GM12878 (cell line): ENCODE measurements around the gene PURA. TPM values are rescaled to one million over a fixed set of nuclear protein-coding genes. Genes with fewer than 3 reads are reported as not detected.

ENCODE experiments used
- ATAC-seq: fragments of 200-7000 bp; cut with Tn5 transposase; 3 replicates; pipeline ENCODE4 v1.9.1; 2020; ENCODE audit warnings: mild to moderate bottlenecking, moderate library complexity
- BruUV-seq: library from RNA; stranded (reverse); fragments of 400-500 nt; replicated peaks from 2 replicates; lab custom pipeline; 2021; lab: Mats Ljungman, UMichigan
- CTCF ChIA-PET: fragments of 300-600 bp; sonication (Branson Sonifier 250); formaldehyde crosslinking; extraction: SDS; loops from one replicate; lab custom pipeline; 2021; ENCODE audit warnings: inconsistent platforms; lab: Yijun Ruan, JAX
- POLR2A ChIA-PET: fragments of 350-600 bp; formaldehyde crosslinking; extraction: SDS; loops from one replicate; lab custom pipeline; 2021; ENCODE audit warnings: inconsistent platforms; lab: Charles Lee
- RAD21 ChIA-PET: fragments of 300-600 bp; sonication (Branson Sonifier 250); formaldehyde crosslinking; loops from one replicate; lab custom pipeline; 2023; ENCODE audit warnings: antibody characterized with exemption; ENCODE audit not compliant: unreplicated experiment; lab: Charles Lee
- SMC1A ChIA-PET: fragments of 300-600 bp; sonication (Branson Sonifier 250); formaldehyde crosslinking; loops from one replicate; lab custom pipeline; 2023; ENCODE audit not compliant: unreplicated experiment, uncharacterized antibody; lab: Charles Lee
- DNase-seq: peaks from one replicate; pipeline ENCODE4 v3.0.0-alpha.2; 2011; ENCODE audit warnings: low read depth, low spot score
- FAIRE-seq: peaks from 3 replicates; lab custom pipeline; 2011; peaks lifted over from hg19 to GRCh38; lab: Jason Lieb, UNC
- H2AFZ ChIP-seq: 2 replicates; pipeline ENCODE4 v1.6.0; 2011; ENCODE audit warnings: low read depth, low read length, control low read depth; ENCODE audit not compliant: control insufficient read depth
- H3K27ac ChIP-seq: 2 replicates; pipeline ENCODE4 v1.5.1; 2011; ENCODE audit warnings: control low read depth; ENCODE audit not compliant: control insufficient read depth, insufficient read depth
- H3K27me3 ChIP-seq, 2 experiments: replicated peaks in 1 of 2; 2 replicates each; pipeline versions ENCODE4 v1.6.0 to v1.6.1; 2011; ENCODE audit warnings: low read length in 1 of 2; ENCODE audit not compliant: control insufficient read depth in 2 of 2, insufficient read depth in 2 of 2
- H3K36me3 ChIP-seq, 2 experiments: 2 replicates each; pipeline ENCODE4 v1.5.1; 2011; ENCODE audit warnings: low read length in 1 of 2; ENCODE audit not compliant: control insufficient read depth in 2 of 2, insufficient read depth in 2 of 2
- H3K4me1 ChIP-seq: 2 replicates; pipeline ENCODE4 v1.6.1; 2011; ENCODE audit warnings: mild to moderate bottlenecking, low read length, moderate library complexity, mixed read lengths; ENCODE audit not compliant: control insufficient read depth, insufficient read depth
- H3K4me2 ChIP-seq: 2 replicates; pipeline ENCODE4 v1.6.0; 2011; ENCODE audit warnings: control low read depth; ENCODE audit not compliant: control insufficient read depth, insufficient read depth
- H3K4me3 ChIP-seq: fragments of 200-600 bp; sonication (generic); 2 replicates; pipeline ENCODE4 v1.5.1; 2016
- H3K79me2 ChIP-seq: 2 replicates; pipeline ENCODE4 v1.6.0; 2011; ENCODE audit warnings: low read length; ENCODE audit not compliant: control insufficient read depth, insufficient read depth
- H3K9ac ChIP-seq: 2 replicates; pipeline ENCODE4 v1.8.0; 2011; ENCODE audit warnings: low read length, control low read depth, mixed read lengths; ENCODE audit not compliant: control insufficient read depth, insufficient read depth
- H3K9me3 ChIP-seq: replicated peaks from 3 replicates; pipeline ENCODE4 v1.5.1; 2011; ENCODE audit warnings: mild to moderate bottlenecking, low read length; ENCODE audit not compliant: control insufficient read depth, insufficient read depth
- H4K20me1 ChIP-seq: 2 replicates; pipeline ENCODE4 v1.6.0; 2011; ENCODE audit not compliant: control insufficient read depth, insufficient read depth
- CBX3 ChIP-seq: fragments of 200-600 bp; sonication (generic); IDR thresholded peaks from 2 replicates; pipeline ENCODE4 v1.6.1; 2016; ENCODE audit warnings: low read depth, borderline replicate concordance
- CEBPZ ChIP-seq: fragments of 150-350 bp; IDR thresholded peaks from 2 replicates; pipeline ENCODE4 v1.6.1; 2016; ENCODE audit warnings: low read depth, low read length
- CHD1 ChIP-seq: IDR thresholded peaks from 2 replicates; pipeline ENCODE4 v1.6.1; 2012; ENCODE audit warnings: low read depth, low read length, improper control_type of control experiment
- CHD4 ChIP-seq: fragments of 200-600 bp; sonication (generic); IDR thresholded peaks from 2 replicates; pipeline ENCODE4 v1.6.1; 2016; ENCODE audit warnings: mild to moderate bottlenecking
- DPF2 ChIP-seq: fragments of 450-650 bp; IDR thresholded peaks from 2 replicates; pipeline ENCODE4 v1.6.1; 2017; ENCODE audit warnings: mild to moderate bottlenecking
- E2F4 ChIP-seq: IDR thresholded peaks from 2 replicates; pipeline ENCODE4 v1.6.1; 2012; ENCODE audit warnings: low read depth, low read length, improper control_type of control experiment
- ESRRA ChIP-seq: IDR thresholded peaks from 2 replicates; pipeline ENCODE4 v1.6.1; 2012; ENCODE audit warnings: mild to moderate bottlenecking, low read length, improper control_type of control experiment
- IRF3 ChIP-seq: fragments of 450-650 bp; IDR thresholded peaks from 2 replicates; pipeline ENCODE4 v1.6.1; 2014; ENCODE audit warnings: mild to moderate bottlenecking
- NFYB ChIP-seq: IDR thresholded peaks from 2 replicates; pipeline ENCODE4 v1.6.1; 2011; ENCODE audit warnings: low read depth, mild to moderate bottlenecking, low read length, improper control_type of control experiment, moderate library complexity; ENCODE audit not compliant: insufficient read depth
- NRF1 ChIP-seq: conservative IDR thresholded peaks from 2 replicates; pipeline ENCODE4 v1.6.1; 2011; ENCODE audit warnings: mild to moderate bottlenecking, low read depth, low read length, improper control_type of control experiment
- PAX8 ChIP-seq: fragments of 450-650 bp; IDR thresholded peaks from 2 replicates; pipeline ENCODE4 v1.6.1; 2017; ENCODE audit warnings: mild to moderate bottlenecking, moderate library complexity
- SIN3A ChIP-seq: IDR thresholded peaks from 2 replicates; pipeline ENCODE4 v1.6.1; 2012; ENCODE audit warnings: low read depth, low read length, improper control_type of control experiment
- ZNF592 ChIP-seq: fragments of 450-650 bp; IDR thresholded peaks from 2 replicates; pipeline ENCODE4 v1.6.1; 2017; ENCODE audit warnings: mild to moderate bottlenecking, moderate library complexity
- WGBS: methylation state at CpG from one replicate; pipeline ENCODE4 v1.1.6; 2016; ENCODE audit warnings: low lambda C conversion rate; ENCODE audit not compliant: insufficient replicate concordance, insufficient coverage; ENCODE audit errors: missing lambda C conversion rate; 5-methylcytosine and 5-hydroxymethylcytosine counted together
- in situ Hi-C: fragments of 300-500 bp; cut with MboI; formaldehyde crosslinking; loops from 9 replicates; pipeline ENCODE4 v1.14.3; 2018; ENCODE audit warnings: mixed read lengths
- intact Hi-C: fragments of 100-400 bp; cut with micrococcal nuclease; formaldehyde crosslinking; loops from one replicate; pipeline ENCODE4 v1.14.2; 2022; ENCODE audit not compliant: unreplicated experiment
- polyA plus RNA-seq, 11 experiments: library from polyadenylated mRNA; depleted of rRNA in 4 of 11; unstranded in 6 of 11; stranded (reverse) in 5 of 11; fragments of >200 nt; fragmentation: Nextera tagmentation in 4 of 11; fragmentation: Illumina TruSeq in 1 of 11; extraction: Ambion mirVana in 4 of 11; extraction: Trizol in 1 of 11; gene quantifications; 1 replicate in 1 of 11; 2 replicates in 10 of 11; pipeline versions ENCODE4 v1.2.1 to v1.2.3, GENCODE V29; 2011 to 2016; ENCODE audit warnings: inconsistent platforms in 2 of 11, missing spikeins in 2 of 11, low read depth in 1 of 11
- total RNA-seq, 4 experiments: library from RNA; depleted of rRNA in 3 of 4; stranded (reverse); fragments of >200 nt in 3 of 4; fragmentation: Illumina TruSeq in 1 of 4; extraction: Trizol in 1 of 4; gene quantifications; 2 replicates each; pipeline versions ENCODE4 v1.2.1 to v1.2.3, GENCODE V29; 2013 to 2021

The PURA gene
- total and polyA plus RNA-seq, 10 of the 15 experiments (the other 5 are each of a cell fraction or from before 2014, with no cell fraction given) = 3.3 to 11.8 (median 5.8) TPM

GRCh38 chr5:140172483-140172882 lies 58.6 kb downstream of the PURA start:
- CTCF ChIA-PET = no interaction called here
- SMC1A ChIA-PET = no interaction called here
- BruUV-seq = no TSS peak
- H2AFZ ChIP-seq = no peak overlapping the region
- H3K4me2 ChIP-seq = no peak overlapping the region
- intact Hi-C loops (no loop called here), in situ Hi-C loops (no loop called here)
- no peaks in the 10 kb centered on the region for H3K36me3 ChIP-seq
- no peaks in the 10 kb centered on the region for H3K9me3 ChIP-seq
- H3K27ac ChIP-seq = no peak overlapping the region
- H3K4me3 ChIP-seq = no peak overlapping the region
- POLR2A ChIA-PET = no interaction called here
- 84% methylated on average over 2 of the region's 2 CpGs for WGBS
- H3K4me1 ChIP-seq = peaks cover 15% of the 10 kb centered on the region; the same call in 1 of the 2 replicates
- H3K79me2 ChIP-seq = peaks cover 6% of the 10 kb centered on the region
- DNase-seq = no peak
- ATAC-seq = no peak
- no peak for FAIRE-seq
- RAD21 ChIA-PET = no interaction called here
- no peak for TF ChIP-seq ZNF592
- no peak for TF ChIP-seq SIN3A
- TF ChIP-seq IRF3 = no peak
- TF ChIP-seq NFYB = no peak
- TF ChIP-seq NRF1 = no peak
- TF ChIP-seq CHD4 = no peak
- no peak for TF ChIP-seq ESRRA
- TF ChIP-seq PAX8 = no peak
- no peak for TF ChIP-seq CEBPZ
- no peak for TF ChIP-seq CBX3
- no peak for TF ChIP-seq E2F4
- TF ChIP-seq DPF2 = no peak
- no peak for TF ChIP-seq CHD1
- H3K9ac ChIP-seq = no peak overlapping the region
- no peaks in the 10 kb centered on the region for H4K20me1 ChIP-seq
- H3K27me3 ChIP-seq = no peaks in the 10 kb centered on the region
